ENCODE results near the gene RHOBTB1.

DNA sequence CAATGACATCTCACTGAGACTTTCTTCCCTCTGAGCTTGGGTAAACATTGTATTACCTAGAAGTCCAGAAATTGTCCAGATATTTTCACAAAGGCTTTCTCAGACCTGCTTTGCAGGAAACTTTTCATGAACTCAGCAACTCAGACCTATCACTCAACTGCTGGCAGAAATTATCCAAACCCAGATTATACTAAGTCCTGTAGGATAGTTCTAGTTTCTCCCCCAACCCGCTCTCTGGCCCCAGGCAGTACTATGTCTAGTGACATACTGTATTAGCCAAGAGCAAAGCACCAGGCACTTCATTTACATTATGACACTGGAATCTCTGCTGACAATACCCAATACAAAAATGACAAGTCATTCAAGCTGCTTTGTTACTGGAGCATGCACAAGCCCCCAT, 75.0 kb downstream of the RHOBTB1 start:
- TF ChIP-seq, protein P1, sequence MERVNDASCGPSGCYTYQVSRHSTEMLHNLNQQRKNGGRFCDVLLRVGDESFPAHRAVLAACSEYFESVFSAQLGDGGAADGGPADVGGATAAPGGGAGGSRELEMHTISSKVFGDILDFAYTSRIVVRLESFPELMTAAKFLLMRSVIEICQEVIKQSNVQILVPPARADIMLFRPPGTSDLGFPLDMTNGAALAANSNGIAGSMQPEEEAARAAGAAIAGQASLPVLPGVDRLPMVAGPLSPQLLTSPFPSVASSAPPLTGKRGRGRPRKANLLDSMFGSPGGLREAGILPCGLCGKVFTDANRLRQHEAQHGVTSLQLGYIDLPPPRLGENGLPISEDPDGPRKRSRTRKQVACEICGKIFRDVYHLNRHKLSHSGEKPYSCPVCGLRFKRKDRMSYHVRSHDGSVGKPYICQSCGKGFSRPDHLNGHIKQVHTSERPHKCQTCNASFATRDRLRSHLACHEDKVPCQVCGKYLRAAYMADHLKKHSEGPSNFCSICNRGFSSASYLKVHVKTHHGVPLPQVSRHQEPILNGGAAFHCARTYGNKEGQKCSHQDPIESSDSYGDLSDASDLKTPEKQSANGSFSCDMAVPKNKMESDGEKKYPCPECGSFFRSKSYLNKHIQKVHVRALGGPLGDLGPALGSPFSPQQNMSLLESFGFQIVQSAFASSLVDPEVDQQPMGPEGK (CRISPR knock-in tag; IDR thresholded peaks at IDR 0.05; ENCODE audit: borderline replicate concordance): no peak
- no peak for TF ChIP-seq ZNF70 (CRISPR knock-in tag; IDR thresholded peaks at IDR 0.05)
- TF ChIP-seq ARNTL (CRISPR knock-in tag; IDR thresholded peaks at IDR 0.05; ENCODE audit: borderline replicate concordance, low read depth): no peak
- no peak for TF ChIP-seq SNAI2 (CRISPR knock-in tag; IDR thresholded peaks at IDR 0.05)
- no peak for TF ChIP-seq TCF4 (CRISPR knock-in tag; IDR thresholded peaks at IDR 0.05; ENCODE audit: borderline replicate concordance)
- no peak for TF ChIP-seq GLIS3 (CRISPR knock-in tag; IDR thresholded peaks at IDR 0.05)
- TF ChIP-seq, protein P2, sequence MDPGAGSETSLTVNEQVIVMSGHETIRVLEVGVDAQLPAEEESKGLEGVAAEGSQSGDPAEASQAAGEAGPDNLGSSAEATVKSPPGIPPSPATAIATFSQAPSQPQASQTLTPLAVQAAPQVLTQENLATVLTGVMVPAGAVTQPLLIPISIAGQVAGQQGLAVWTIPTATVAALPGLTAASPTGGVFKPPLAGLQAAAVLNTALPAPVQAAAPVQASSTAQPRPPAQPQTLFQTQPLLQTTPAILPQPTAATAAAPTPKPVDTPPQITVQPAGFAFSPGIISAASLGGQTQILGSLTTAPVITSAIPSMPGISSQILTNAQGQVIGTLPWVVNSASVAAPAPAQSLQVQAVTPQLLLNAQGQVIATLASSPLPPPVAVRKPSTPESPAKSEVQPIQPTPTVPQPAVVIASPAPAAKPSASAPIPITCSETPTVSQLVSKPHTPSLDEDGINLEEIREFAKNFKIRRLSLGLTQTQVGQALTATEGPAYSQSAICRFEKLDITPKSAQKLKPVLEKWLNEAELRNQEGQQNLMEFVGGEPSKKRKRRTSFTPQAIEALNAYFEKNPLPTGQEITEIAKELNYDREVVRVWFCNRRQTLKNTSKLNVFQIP (CRISPR knock-in tag; IDR thresholded peaks at IDR 0.05; ENCODE audit: borderline replicate concordance, low read depth): no peak
- TF ChIP-seq ESRRG (CRISPR knock-in tag; IDR thresholded peaks at IDR 0.05): no peak
- no peak for TF ChIP-seq CSDC2 (CRISPR knock-in tag; IDR thresholded peaks at IDR 0.05)
- TF ChIP-seq, protein P3, sequence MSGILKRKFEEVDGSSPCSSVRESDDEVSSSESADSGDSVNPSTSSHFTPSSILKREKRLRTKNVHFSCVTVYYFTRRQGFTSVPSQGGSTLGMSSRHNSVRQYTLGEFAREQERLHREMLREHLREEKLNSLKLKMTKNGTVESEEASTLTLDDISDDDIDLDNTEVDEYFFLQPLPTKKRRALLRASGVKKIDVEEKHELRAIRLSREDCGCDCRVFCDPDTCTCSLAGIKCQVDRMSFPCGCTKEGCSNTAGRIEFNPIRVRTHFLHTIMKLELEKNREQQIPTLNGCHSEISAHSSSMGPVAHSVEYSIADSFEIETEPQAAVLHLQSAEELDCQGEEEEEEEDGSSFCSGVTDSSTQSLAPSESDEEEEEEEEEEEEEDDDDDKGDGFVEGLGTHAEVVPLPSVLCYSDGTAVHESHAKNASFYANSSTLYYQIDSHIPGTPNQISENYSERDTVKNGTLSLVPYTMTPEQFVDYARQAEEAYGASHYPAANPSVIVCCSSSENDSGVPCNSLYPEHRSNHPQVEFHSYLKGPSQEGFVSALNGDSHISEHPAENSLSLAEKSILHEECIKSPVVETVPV (CRISPR knock-in tag; IDR thresholded peaks at IDR 0.05): no peak
- TF ChIP-seq ZC3H10 (CRISPR knock-in tag; IDR thresholded peaks at IDR 0.05): no peak
- no peak for TF ChIP-seq ZFP30 (CRISPR knock-in tag; IDR thresholded peaks at IDR 0.05)

Data from SK-N-SH treated with all-trans-retinoic acid at 6 μM for 48 hours (cell line).